GM12878 (cell line): ENCODE measurements around the gene CHKA. TPM values are rescaled to one million over a fixed set of nuclear protein-coding genes. Genes with fewer than 3 reads are reported as not detected.

ENCODE experiments used
- ATAC-seq: fragments of 200-7000 bp; cut with Tn5 transposase; 3 replicates; pipeline ENCODE4 v1.9.1; 2020; ENCODE audit warnings: mild to moderate bottlenecking, moderate library complexity
- BruUV-seq: library from RNA; stranded (reverse); fragments of 400-500 nt; replicated peaks from 2 replicates; lab custom pipeline; 2021; lab: Mats Ljungman, UMichigan
- CTCF ChIA-PET: fragments of 300-600 bp; sonication (Branson Sonifier 250); formaldehyde crosslinking; extraction: SDS; loops from one replicate; lab custom pipeline; 2021; ENCODE audit warnings: inconsistent platforms; lab: Yijun Ruan, JAX
- POLR2A ChIA-PET: fragments of 350-600 bp; formaldehyde crosslinking; extraction: SDS; loops from one replicate; lab custom pipeline; 2021; ENCODE audit warnings: inconsistent platforms; lab: Charles Lee
- RAD21 ChIA-PET: fragments of 300-600 bp; sonication (Branson Sonifier 250); formaldehyde crosslinking; loops from one replicate; lab custom pipeline; 2023; ENCODE audit warnings: antibody characterized with exemption; ENCODE audit not compliant: unreplicated experiment; lab: Charles Lee
- SMC1A ChIA-PET: fragments of 300-600 bp; sonication (Branson Sonifier 250); formaldehyde crosslinking; loops from one replicate; lab custom pipeline; 2023; ENCODE audit not compliant: unreplicated experiment, uncharacterized antibody; lab: Charles Lee
- DNase-seq: peaks from one replicate; pipeline ENCODE4 v3.0.0-alpha.2; 2011; ENCODE audit warnings: low read depth, low spot score
- FAIRE-seq: peaks from 3 replicates; lab custom pipeline; 2011; peaks lifted over from hg19 to GRCh38; lab: Jason Lieb, UNC
- H2AFZ ChIP-seq: 2 replicates; pipeline ENCODE4 v1.6.0; 2011; ENCODE audit warnings: low read depth, low read length, control low read depth; ENCODE audit not compliant: control insufficient read depth
- H3K27ac ChIP-seq: 2 replicates; pipeline ENCODE4 v1.5.1; 2011; ENCODE audit warnings: control low read depth; ENCODE audit not compliant: control insufficient read depth, insufficient read depth
- H3K27me3 ChIP-seq, 2 experiments: replicated peaks in 1 of 2; 2 replicates each; pipeline versions ENCODE4 v1.6.0 to v1.6.1; 2011; ENCODE audit warnings: low read length in 1 of 2; ENCODE audit not compliant: control insufficient read depth in 2 of 2, insufficient read depth in 2 of 2
- H3K36me3 ChIP-seq, 2 experiments: 2 replicates each; pipeline ENCODE4 v1.5.1; 2011; ENCODE audit warnings: low read length in 1 of 2; ENCODE audit not compliant: control insufficient read depth in 2 of 2, insufficient read depth in 2 of 2
- H3K4me1 ChIP-seq: 2 replicates; pipeline ENCODE4 v1.6.1; 2011; ENCODE audit warnings: mild to moderate bottlenecking, low read length, moderate library complexity, mixed read lengths; ENCODE audit not compliant: control insufficient read depth, insufficient read depth
- H3K4me2 ChIP-seq: 2 replicates; pipeline ENCODE4 v1.6.0; 2011; ENCODE audit warnings: control low read depth; ENCODE audit not compliant: control insufficient read depth, insufficient read depth
- H3K4me3 ChIP-seq: fragments of 200-600 bp; sonication (generic); 2 replicates; pipeline ENCODE4 v1.5.1; 2016
- H3K79me2 ChIP-seq: 2 replicates; pipeline ENCODE4 v1.6.0; 2011; ENCODE audit warnings: low read length; ENCODE audit not compliant: control insufficient read depth, insufficient read depth
- H3K9ac ChIP-seq: 2 replicates; pipeline ENCODE4 v1.8.0; 2011; ENCODE audit warnings: low read length, control low read depth, mixed read lengths; ENCODE audit not compliant: control insufficient read depth, insufficient read depth
- H3K9me3 ChIP-seq: replicated peaks from 3 replicates; pipeline ENCODE4 v1.5.1; 2011; ENCODE audit warnings: mild to moderate bottlenecking, low read length; ENCODE audit not compliant: control insufficient read depth, insufficient read depth
- H4K20me1 ChIP-seq: 2 replicates; pipeline ENCODE4 v1.6.0; 2011; ENCODE audit not compliant: control insufficient read depth, insufficient read depth
- CBX3 ChIP-seq: fragments of 200-600 bp; sonication (generic); IDR thresholded peaks from 2 replicates; pipeline ENCODE4 v1.6.1; 2016; ENCODE audit warnings: low read depth, borderline replicate concordance
- HDAC2 ChIP-seq: fragments of 200-600 bp; sonication (generic); IDR thresholded peaks from 2 replicates; pipeline ENCODE4 v1.6.1; 2017
- HSF1 ChIP-seq: fragments of 150-350 bp; IDR thresholded peaks from 2 replicates; pipeline ENCODE4 v1.6.1; 2014; ENCODE audit warnings: mild to moderate bottlenecking, low read depth, low read length
- MLLT1 ChIP-seq: fragments of 450-650 bp; IDR thresholded peaks from 2 replicates; pipeline ENCODE4 v1.6.1; 2016; ENCODE audit warnings: mild to moderate bottlenecking
- ZNF384 ChIP-seq: IDR thresholded peaks from 2 replicates; pipeline ENCODE4 v1.6.1; 2012; ENCODE audit warnings: low read depth, mild to moderate bottlenecking, low read length, improper control_type of control experiment, borderline replicate concordance
- WGBS: methylation state at CpG from one replicate; pipeline ENCODE4 v1.1.6; 2016; ENCODE audit warnings: low lambda C conversion rate; ENCODE audit not compliant: insufficient replicate concordance, insufficient coverage; ENCODE audit errors: missing lambda C conversion rate; 5-methylcytosine and 5-hydroxymethylcytosine counted together
- in situ Hi-C: fragments of 300-500 bp; cut with MboI; formaldehyde crosslinking; loops from 9 replicates; pipeline ENCODE4 v1.14.3; 2018; ENCODE audit warnings: mixed read lengths
- intact Hi-C: fragments of 100-400 bp; cut with micrococcal nuclease; formaldehyde crosslinking; loops from one replicate; pipeline ENCODE4 v1.14.2; 2022; ENCODE audit not compliant: unreplicated experiment
- polyA plus RNA-seq, 11 experiments: library from polyadenylated mRNA; depleted of rRNA in 4 of 11; unstranded in 6 of 11; stranded (reverse) in 5 of 11; fragments of >200 nt; fragmentation: Nextera tagmentation in 4 of 11; fragmentation: Illumina TruSeq in 1 of 11; extraction: Ambion mirVana in 4 of 11; extraction: Trizol in 1 of 11; gene quantifications; 1 replicate in 1 of 11; 2 replicates in 10 of 11; pipeline versions ENCODE4 v1.2.1 to v1.2.3, GENCODE V29; 2011 to 2016; ENCODE audit warnings: inconsistent platforms in 2 of 11, missing spikeins in 2 of 11, low read depth in 1 of 11
- total RNA-seq, 4 experiments: library from RNA; depleted of rRNA in 3 of 4; stranded (reverse); fragments of >200 nt in 3 of 4; fragmentation: Illumina TruSeq in 1 of 4; extraction: Trizol in 1 of 4; gene quantifications; 2 replicates each; pipeline versions ENCODE4 v1.2.1 to v1.2.3, GENCODE V29; 2013 to 2021

Gene CHKA
- total and polyA plus RNA-seq, 10 of the 15 experiments (the other 5 are each of a cell fraction or from before 2014, with no cell fraction given): 5.2 to 29.2 (median 21.2) TPM

- TF ChIP-seq HSF1 (no peak), HDAC2 (no peak), ZNF384 (no peak)
Observed at GRCh38 chr11:68118706-68119448, 2.3 kb downstream of the CHKA start (continued).

GRCh38 chr11:68117853-68118470 lies 3.2 kb downstream of the CHKA start:
- in situ Hi-C loops (no loop called here), intact Hi-C loops (loop anchor here (2.0 to 5.0 kb wide), 2 partner anchors 41 to 86 kb away; partner anchors contain the start of gene NDUFS8)
- ATAC-seq (no peak), FAIRE-seq (no peak), DNase-seq (no peak)
- SMC1A ChIA-PET: interaction anchor here (1.1 to 4.0 kb wide), 10 partner anchors 12 to 91 kb away, joined by 3 to 40 read pairs (median 6); no protein-coding TSS in a partner anchor
- peaks cover 0 to 5% of the 10 kb centered on the region in 2 experiments; a peak in 2 of 4 replicates for H3K36me3 ChIP-seq
- no peaks in the 10 kb centered on the region for H3K27me3 ChIP-seq
- no peak overlapping the region for H2AFZ ChIP-seq
- no peaks in the 10 kb centered on the region for H4K20me1 ChIP-seq
- TF ChIP-seq MLLT1: 0 out of 2 replicates have a peak, but pooled peaks have one; percentile 45
- TF ChIP-seq CBX3: no peak
- TF ChIP-seq, all 136 proteins: peak for 1
- Histone ChIP-seq H3K4me3 (peak overlapping the region; percentile 92; the same call in 1 of the 2 replicates), H3K4me2 (peak overlapping the region; percentile 88), H3K9ac (no peak overlapping the region), H3K9me3 (no peaks in the 10 kb centered on the region), H3K27ac (peak overlapping the region; percentile 84; the same call in 1 of the 2 replicates), H3K79me2 (peaks cover 64% of the 10 kb centered on the region), H3K4me1 (peaks cover 12% of the 10 kb centered on the region)
- 97% methylated on average over 11 of the region's 11 CpGs for WGBS
- BruUV-seq: no TSS peak
- ChIA-PET CTCF (interaction anchor here (0.8 to 2.6 kb wide), 10 partner anchors 16 to 91 kb away, joined by 3 to 14 read pairs (median 4); no protein-coding TSS in a partner anchor), POLR2A (interaction anchor here (1.2 to 5.0 kb wide), 4 partner anchors 16 to 78 kb away, joined by 4 to 34 read pairs (median 18); partner anchors contain the start of gene TCIRG1), RAD21 (interaction anchor here (0.6 to 4.2 kb wide), 9 partner anchors 14 to 192 kb away, joined by 3 to 28 read pairs (median 6); partner anchors contain the start of genes NDUFS8 and TCIRG1)
